Measurements from ENCODE around the gene ME3. TPM values are rescaled to one million over a fixed set of nuclear protein-coding genes. Genes with fewer than 3 reads are reported as not detected.
"Not testable (repeated sequence)": the region's sequence is repeated elsewhere in the genome, so short reads cannot be mapped to it uniquely, and the experiment has no call there.

ME3 gene
- total and polyA plus RNA-seq, 2 donors (not counting 1 experiment from before 2014, with no cell fraction given) = 1.3 TPM; not detected in 1

GRCh38 chr11:86620891-86621521 is 51.4 kb downstream of the ME3 start:
- intact Hi-C loops (cut with micrococcal nuclease) = no loop called here
- TF ChIP-seq EZH2 (IDR thresholded peaks at IDR 0.05; ENCODE audit: borderline replicate concordance, insufficient read depth, low read depth, low read length, poor library complexity, severe bottlenecking) (no peak), CTCF (IDR thresholded peaks at IDR 0.05) (no peak)
- CTCF ChIA-PET = no interaction called here
- H3K4me1 ChIP-seq (ENCODE audit: control insufficient read depth in 2 of 2, insufficient read depth in 2 of 2, low read length in 2 of 2) = no peaks in the 10 kb centered on the region
- no peaks in the 10 kb centered on the region for H3K27me3 ChIP-seq (replicated peaks in 1 of 4; ENCODE audit: control extremely low read depth in 1 of 4, control insufficient read depth in 3 of 4, insufficient read depth in 4 of 4, low read length in 3 of 4)
- ATAC-seq (ENCODE audit: low read depth) (no peak), DNase-seq (no peak)
- Mint-ChIP-seq H3K27me3 (no peaks in the 10 kb centered on the region), H3K27ac (no peak overlapping the region), H3K9me3 (ENCODE audit: insufficient read depth) (peaks cover 6% of the 10 kb centered on the region), H3K4me3 (no peak overlapping the region), H3K4me1 (no peaks in the 10 kb centered on the region)
- H3K27ac ChIP-seq (ENCODE audit: low read length in 2 of 2) = no peak overlapping the region
- no peak overlapping the region for H3K9ac ChIP-seq (ENCODE audit: low read length)
- H3K36me3 ChIP-seq (replicated peaks in 1 of 2; ENCODE audit: control extremely low read depth in 1 of 2, control insufficient read depth in 1 of 2, extremely low read depth in 1 of 2, insufficient read depth in 2 of 2, low read length in 1 of 2) = no peaks in the 10 kb centered on the region
- H4K20me1 ChIP-seq (ENCODE audit: control insufficient read depth, insufficient read depth, low read length, poor library complexity, severe bottlenecking) = no peaks in the 10 kb centered on the region
- H3K4me2 ChIP-seq (replicated peaks; ENCODE audit: low read depth, low read length, poor library complexity, severe bottlenecking) = no peak overlapping the region
- WGBS (ENCODE audit: insufficient coverage) = no CpG with 5 or more reads among the region's 2 CpGs
- H2AFZ ChIP-seq (ENCODE audit: insufficient read depth, low read depth, low read length, poor library complexity, severe bottlenecking) = no peak overlapping the region
- H3K4me3 ChIP-seq (ENCODE audit: control extremely low read depth in 1 of 5, extremely low read depth in 1 of 5, insufficient read depth in 1 of 5, low read depth in 2 of 5, low read length in 4 of 5) = no peak overlapping the region
- H3K79me2 ChIP-seq (ENCODE audit: control insufficient read depth, insufficient read depth, low read length) = no peaks in the 10 kb centered on the region
- H3K9me3 ChIP-seq (ENCODE audit: control extremely low read depth in 1 of 3, control insufficient read depth in 2 of 3, insufficient read depth in 1 of 3, low read length in 2 of 3) = peaks cover 0 to 10% (median 3%) of the 10 kb centered on the region in 3 donors
- POLR2A ChIA-PET = no interaction called here

- CTCF ChIA-PET = interaction anchor here (0.9 to 1.7 kb wide), 2 partner anchors 11 kb away, joined by 4 read pairs; no protein-coding TSS in a partner anchor
- intact Hi-C loops (cut with micrococcal nuclease); H3K27ac Mint-ChIP-seq; H3K79me2 ChIP-seq (ENCODE audit: control insufficient read depth, insufficient read depth, low read length); H3K27me3 Mint-ChIP-seq; H3K4me1 Mint-ChIP-seq; H3K9ac ChIP-seq (ENCODE audit: low read length); POLR2A ChIA-PET; H3K36me3 ChIP-seq (replicated peaks in 1 of 2; ENCODE audit: control extremely low read depth in 1 of 2, control insufficient read depth in 1 of 2, extremely low read depth in 1 of 2, insufficient read depth in 2 of 2, low read length in 1 of 2); H4K20me1 ChIP-seq (ENCODE audit: control insufficient read depth, insufficient read depth, low read length, poor library complexity, severe bottlenecking); H3K4me2 ChIP-seq (replicated peaks; ENCODE audit: low read depth, low read length, poor library complexity, severe bottlenecking); ATAC-seq (ENCODE audit: low read depth); H3K27ac ChIP-seq (ENCODE audit: low read length in 2 of 2); H3K4me3 ChIP-seq (ENCODE audit: control extremely low read depth in 1 of 5, extremely low read depth in 1 of 5, insufficient read depth in 1 of 5, low read depth in 2 of 5, low read length in 4 of 5); H3K27me3 ChIP-seq (replicated peaks in 1 of 4; ENCODE audit: control extremely low read depth in 1 of 4, control insufficient read depth in 3 of 4, insufficient read depth in 4 of 4, low read length in 3 of 4); DNase-seq; H3K4me1 ChIP-seq (ENCODE audit: control insufficient read depth in 2 of 2, insufficient read depth in 2 of 2, low read length in 2 of 2); H3K4me3 Mint-ChIP-seq; H2AFZ ChIP-seq (ENCODE audit: insufficient read depth, low read depth, low read length, poor library complexity, severe bottlenecking): not testable (repeated sequence)
- H3K9me3 ChIP-seq (ENCODE audit: control extremely low read depth in 1 of 3, control insufficient read depth in 2 of 3, insufficient read depth in 1 of 3, low read length in 2 of 3) = peaks cover 0 to 10% (median 3%) of the 10 kb centered on the region in 3 donors
- peaks cover 11% of the 10 kb centered on the region for H3K9me3 Mint-ChIP-seq (ENCODE audit: insufficient read depth)
- no CpG with 5 or more reads among the region's 3 CpGs for WGBS (ENCODE audit: insufficient coverage)
These were observed 53.0 kb downstream of the ME3 start for GRCh38 chr11:86619428-86619827.
